ENCODE data around the gene LSP1. TPM values are rescaled to one million over a fixed set of nuclear protein-coding genes. Genes with fewer than 3 reads are reported as not detected.
"Not testable (repeated sequence)": the region's sequence is repeated elsewhere in the genome, so short reads cannot be mapped to it uniquely, and the experiment has no call there.

LSP1 gene
- total RNA-seq, 2 experiments from 2014 or later, result 42.4 to 42.9 TPM

- H3K4me3 Mint-ChIP-seq; H3K36me3 Mint-ChIP-seq (ENCODE audit: low read depth); H3K27me3 Mint-ChIP-seq (ENCODE audit: low read depth); CTCF ChIA-PET; H3K27ac Mint-ChIP-seq; H3K9me3 Mint-ChIP-seq; H3K4me1 Mint-ChIP-seq (ENCODE audit: low read depth); DNase-seq: not testable (repeated sequence)
- intact Hi-C loops (cut with micrococcal nuclease), result loop anchor here (1.0 kb wide), 1 partner anchor 45 kb away; no protein-coding TSS in a partner anchor
These were observed 86.9 kb downstream of the LSP1 start for GRCh38 chr11:1939788-1940187.

Small RNA genes lying within 50 kb of the gene (microRNA-seq; reads per million reads assigned to microRNA genes)
- gene MIR4298 (ENCODE audit: borderline microRNAs expressed, borderline replicate concordance) (not detected), gene MIR7847 (ENCODE audit: borderline microRNAs expressed, borderline replicate concordance) (not detected)

Other genes starting within 250 kb of the LSP1 start
- gene KRTAP5-3, start 244.6 kb upstream of the LSP1 start, total RNA-seq, result not detected
- not detected for gene KRTAP5-4, start 230.9 kb upstream of the LSP1 start, total RNA-seq
- gene KRTAP5-5, start 223.3 kb upstream of the LSP1 start, total RNA-seq, result not detected
- gene KRTAP5-6, start 155.9 kb upstream of the LSP1 start, total RNA-seq, result not detected
- under 1 TPM; 0.22 to 0.31 TPM for gene IFITM10, start 102.5 kb upstream of the LSP1 start, total RNA-seq
- gene CTSD, start 89.2 kb upstream of the LSP1 start, total RNA-seq, result 10 to 100 TPM; 30.1 to 34.5 TPM
- not detected for gene SYT8, start 18.1 kb upstream of the LSP1 start, total RNA-seq
- not detected for gene TNNI2, start 14.1 kb upstream of the LSP1 start, total RNA-seq
- under 1 TPM; 0.07 to 0.12 TPM for gene PRR33, start 38.8 kb downstream of the LSP1 start, total RNA-seq
- 1 to 10 TPM; 2.3 to 3.3 TPM for gene TNNT3, start 66.6 kb downstream of the LSP1 start, total RNA-seq
- 100 to 1,000 TPM; 125 to 127 TPM for gene MRPL23, start 94.2 kb downstream of the LSP1 start, total RNA-seq
- not detected for gene H19, start 144.8 kb downstream of the LSP1 start, total RNA-seq

Data from activated naive CD4-positive, alpha-beta T cell treated with anti-CD3 and anti-CD28 coated beads for 36 hours (primary cell).